Measurements from ENCODE around the gene SKIC2.

SKIC2 gene

DNA sequence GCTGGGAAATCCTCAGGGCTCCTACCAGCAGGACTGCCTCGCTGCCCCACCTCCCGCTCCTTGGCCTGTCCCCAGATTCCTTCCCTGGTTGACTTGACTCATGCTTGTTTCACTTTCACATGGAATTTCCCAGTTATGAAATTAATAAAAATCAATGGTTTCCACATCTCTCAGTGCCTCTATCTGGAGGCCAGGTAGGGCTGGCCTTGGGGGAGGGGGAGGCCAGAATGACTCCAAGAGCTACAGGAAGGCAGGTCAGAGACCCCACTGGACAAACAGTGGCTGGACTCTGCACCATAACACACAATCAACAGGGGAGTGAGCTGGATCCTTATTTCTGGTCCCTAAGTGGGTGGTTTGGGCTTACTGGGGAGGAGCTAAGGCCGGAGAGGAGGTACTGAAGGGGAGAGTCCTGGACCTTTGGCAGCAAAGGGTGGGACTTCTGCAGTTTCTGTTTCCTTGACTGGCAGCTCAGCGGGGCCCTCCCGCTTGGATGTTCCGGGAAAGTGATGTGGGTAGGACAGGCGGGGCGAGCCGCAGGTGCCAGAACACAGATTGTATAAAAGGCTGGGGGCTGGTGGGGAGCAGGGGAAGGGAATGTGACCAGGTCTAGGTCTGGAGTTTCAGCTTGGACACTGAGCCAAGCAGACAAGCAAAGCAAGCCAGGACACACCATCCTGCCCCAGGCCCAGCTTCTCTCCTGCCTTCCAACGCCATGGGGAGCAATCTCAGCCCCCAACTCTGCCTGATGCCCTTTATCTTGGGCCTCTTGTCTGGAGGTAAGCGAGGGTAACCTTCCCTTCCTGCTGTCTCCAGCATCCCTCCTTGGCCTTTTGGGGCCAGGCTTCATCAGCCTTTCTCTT lies 13.2 kb upstream of the SKIC2 start, which contains the start of gene CFB:
Gene CFB (plus strand): TSS at position 589 of the 863 bp plus-strand sequence. CDS start 127 bp downstream, at position 716.
- Histone ChIP-seq H3K79me2 (ENCODE audit: insufficient read depth, low read length) (no peaks in the 10 kb centered on the region), H3K4me2 (ENCODE audit: low read depth, low read length, poor library complexity, severe bottlenecking) (no peak within 1 kb of the TSS), H3K4me3 (ENCODE audit: insufficient read depth, low read length, poor library complexity, severe bottlenecking) (no peak within 1 kb of the TSS), H3K9me3 (ENCODE audit: insufficient read depth, low read length) (no peaks in the 10 kb centered on the region), H3F3A (ENCODE audit: insufficient read depth) (no peaks in the 10 kb centered on the region), H3K9me2 (replicated peaks; ENCODE audit: insufficient read depth, low read length) (no peaks in the 10 kb centered on the region), H3K36me3 (ENCODE audit: low read length) (no peaks in the 10 kb centered on the region), H2AFZ (ENCODE audit: low read depth, low read length, severe bottlenecking) (no peak within 1 kb of the TSS), H3K27me3 (ENCODE audit: low read length) (no peaks in the 10 kb centered on the region), H3K9ac (ENCODE audit: low read length) (no peak within 1 kb of the TSS), H4K20me1 (ENCODE audit: low read depth, low read length) (no peaks in the 10 kb centered on the region), H3K27ac (ENCODE audit: low read depth, low read length) (no peak within 1 kb of the TSS)
- TF ChIP-seq CTCF (IDR thresholded peaks at IDR 0.05; ENCODE audit: insufficient read depth, low read length, poor library complexity, severe bottlenecking) (no peak), EZH2phosphoT487 (conservative IDR thresholded peaks at IDR 0.05; ENCODE audit: low read length) (no peak)

DNA sequence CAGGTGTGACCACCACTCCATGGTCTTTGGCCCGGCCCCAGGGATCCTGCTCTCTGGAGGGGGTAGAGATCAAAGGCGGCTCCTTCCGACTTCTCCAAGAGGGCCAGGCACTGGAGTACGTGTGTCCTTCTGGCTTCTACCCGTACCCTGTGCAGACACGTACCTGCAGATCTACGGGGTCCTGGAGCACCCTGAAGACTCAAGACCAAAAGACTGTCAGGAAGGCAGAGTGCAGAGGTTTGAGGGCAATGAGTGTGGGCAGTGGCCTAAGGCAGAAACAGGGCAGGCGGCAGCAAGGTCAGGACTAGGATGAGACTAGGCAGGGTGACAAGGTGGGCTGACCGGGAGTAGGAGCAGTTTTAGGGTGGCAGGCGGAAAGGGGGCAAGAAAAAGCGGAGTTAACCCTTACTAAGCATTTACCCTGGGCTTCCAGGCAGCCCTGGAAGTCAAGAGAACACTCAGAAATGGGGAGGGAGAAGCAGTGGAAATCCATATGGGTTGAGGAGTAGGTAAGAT lies 12.5 kb upstream of the SKIC2 start:
- no peak overlapping the region for H3K9ac ChIP-seq (ENCODE audit: low read length)
- no peaks in the 10 kb centered on the region for H4K20me1 ChIP-seq (ENCODE audit: low read depth, low read length)
- TF ChIP-seq EZH2phosphoT487 (conservative IDR thresholded peaks at IDR 0.05; ENCODE audit: low read length) (no peak), CTCF (IDR thresholded peaks at IDR 0.05; ENCODE audit: insufficient read depth, low read length, poor library complexity, severe bottlenecking) (no peak)
- H3K9me2 ChIP-seq (replicated peaks; ENCODE audit: insufficient read depth, low read length): no peaks in the 10 kb centered on the region
- H3K79me2 ChIP-seq (ENCODE audit: insufficient read depth, low read length): no peaks in the 10 kb centered on the region
- H3K9me3 ChIP-seq (ENCODE audit: insufficient read depth, low read length): no peaks in the 10 kb centered on the region
- H3F3A ChIP-seq (ENCODE audit: insufficient read depth): no peaks in the 10 kb centered on the region
- H3K36me3 ChIP-seq (ENCODE audit: low read length): no peaks in the 10 kb centered on the region
- H3K4me3 ChIP-seq (ENCODE audit: insufficient read depth, low read length, poor library complexity, severe bottlenecking): no peak overlapping the region
- H3K4me2 ChIP-seq (ENCODE audit: low read depth, low read length, poor library complexity, severe bottlenecking): no peak overlapping the region
- H3K27me3 ChIP-seq (ENCODE audit: low read length): no peaks in the 10 kb centered on the region
- no peak overlapping the region for H3K27ac ChIP-seq (ENCODE audit: low read depth, low read length)
- no peak overlapping the region for H2AFZ ChIP-seq (ENCODE audit: low read depth, low read length, severe bottlenecking)

DNA sequence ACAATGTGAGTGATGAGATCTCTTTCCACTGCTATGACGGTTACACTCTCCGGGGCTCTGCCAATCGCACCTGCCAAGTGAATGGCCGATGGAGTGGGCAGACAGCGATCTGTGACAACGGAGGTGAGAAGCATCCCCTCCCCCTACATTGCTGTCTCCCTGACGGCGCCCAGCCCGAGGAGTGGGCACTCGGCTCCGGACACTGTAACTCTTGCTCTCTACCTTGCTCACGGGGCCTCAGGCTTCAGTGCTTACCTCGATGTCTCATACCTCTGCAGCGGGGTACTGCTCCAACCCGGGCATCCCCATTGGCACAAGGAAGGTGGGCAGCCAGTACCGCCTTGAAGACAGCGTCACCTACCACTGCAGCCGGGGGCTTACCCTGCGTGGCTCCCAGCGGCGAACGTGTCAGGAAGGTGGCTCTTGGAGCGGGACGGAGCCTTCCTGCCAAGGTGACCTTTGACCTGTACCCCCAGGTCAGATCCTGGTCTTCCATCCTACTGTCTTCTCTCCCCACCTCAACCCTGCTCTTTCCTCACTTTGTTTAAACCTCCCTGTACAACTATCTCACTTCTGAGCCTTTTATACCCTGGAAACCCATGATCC lies 11.8 kb upstream of the SKIC2 start:
- H3K9me2 ChIP-seq (replicated peaks; ENCODE audit: insufficient read depth, low read length): no peaks in the 10 kb centered on the region
- H3K36me3 ChIP-seq (ENCODE audit: low read length): no peaks in the 10 kb centered on the region
- H3K9me3 ChIP-seq (ENCODE audit: insufficient read depth, low read length): no peaks in the 10 kb centered on the region
- no peak overlapping the region for H2AFZ ChIP-seq (ENCODE audit: low read depth, low read length, severe bottlenecking)
- no peaks in the 10 kb centered on the region for H3K79me2 ChIP-seq (ENCODE audit: insufficient read depth, low read length)
- H3F3A ChIP-seq (ENCODE audit: insufficient read depth): no peaks in the 10 kb centered on the region
- no peaks in the 10 kb centered on the region for H3K27me3 ChIP-seq (ENCODE audit: low read length)
- no peak overlapping the region for H3K4me3 ChIP-seq (ENCODE audit: insufficient read depth, low read length, poor library complexity, severe bottlenecking)
- no peak overlapping the region for H3K27ac ChIP-seq (ENCODE audit: low read depth, low read length)
- H3K4me2 ChIP-seq (ENCODE audit: low read depth, low read length, poor library complexity, severe bottlenecking): no peak overlapping the region
- no peak for TF ChIP-seq CTCF (IDR thresholded peaks at IDR 0.05; ENCODE audit: insufficient read depth, low read length, poor library complexity, severe bottlenecking)
- TF ChIP-seq EZH2phosphoT487 (conservative IDR thresholded peaks at IDR 0.05; ENCODE audit: low read length): no peak
- no peak overlapping the region for H3K9ac ChIP-seq (ENCODE audit: low read length)
- no peaks in the 10 kb centered on the region for H4K20me1 ChIP-seq (ENCODE audit: low read depth, low read length)

Measured in SU-DHL-6 (cell line).